Coronary artery (tissue), 2 donors: ENCODE measurements around the gene ARSK.

ENCODE experiments used
- DNase-seq: peaks from one replicate; pipeline ENCODE4 v3.0.0-alpha.2; 2017; ENCODE audit warnings: low spot score
- H3K27ac ChIP-seq, 2 donors: fragments of 200-600 bp; sonication (generic); one replicate each; pipeline ENCODE4 v1.5.1; 2016 to 2019
- H3K4me3 ChIP-seq: fragments of 200-600 bp; sonication (generic); 2 replicates; pipeline ENCODE4 v1.5.1; 2016; ENCODE audit warnings: mild to moderate bottlenecking, moderate library complexity
- CTCF ChIP-seq: fragments of 200-600 bp; sonication (generic); IDR thresholded peaks from one replicate; pipeline ENCODE4 v1.5.1; 2019; ENCODE audit warnings: antibody characterized with exemption

ARSK gene

GRCh38 chr5:95583992-95584391, 29.1 kb downstream of the ARSK start:
- H3K27ac ChIP-seq: no peak overlapping the region
- no peak for TF ChIP-seq CTCF
- DNase-seq: no peak
- no peak overlapping the region for H3K4me3 ChIP-seq

- TF ChIP-seq CTCF: no peak
- H3K27ac ChIP-seq: no peak overlapping the region
- no peak for DNase-seq
- no peak overlapping the region for H3K4me3 ChIP-seq
Measured at GRCh38 chr5:95590880-95591279, 36.0 kb downstream of the ARSK start.

- no peak overlapping the region for H3K27ac ChIP-seq
- no peak overlapping the region for H3K4me3 ChIP-seq
- no peak for DNase-seq
- no peak for TF ChIP-seq CTCF
Measured at GRCh38 chr5:95591490-95591901, 36.6 kb downstream of the ARSK start.

GRCh38 chr5:95595289-95595931, 40.5 kb downstream of the ARSK start:
- DNase-seq: no peak
- Histone ChIP-seq H3K27ac (no peak overlapping the region), H3K4me3 (no peak overlapping the region)
- TF ChIP-seq CTCF: no peak

- TF ChIP-seq CTCF: no peak
- Histone ChIP-seq H3K4me3 (no peak overlapping the region), H3K27ac (no peak overlapping the region)
- DNase-seq: no peak
Measured at GRCh38 chr5:95599252-95599651, 44.4 kb downstream of the ARSK start.

- no peak for DNase-seq
- Histone ChIP-seq H3K4me3 (no peak overlapping the region), H3K27ac (no peak overlapping the region)
- no peak for TF ChIP-seq CTCF
Measured at GRCh38 chr5:95600557-95600956, 45.7 kb downstream of the ARSK start.

- TF ChIP-seq CTCF: no peak
- no peak for DNase-seq
- Histone ChIP-seq H3K27ac (no peak overlapping the region), H3K4me3 (no peak overlapping the region)
Measured at GRCh38 chr5:95605786-95606185, 50.9 kb downstream of the ARSK start.
